HL-60 (cell line): ENCODE data around the gene TANGO6.

ENCODE experiments used
- POLR2AphosphoS5 ChIP-seq: IDR thresholded peaks from 2 replicates; pipeline ENCODE4 v1.6.1; 2012; ENCODE audit warnings: low read depth
- TF ChIP-seq, protein P1 (sequence below): IDR thresholded peaks from one replicate; pipeline ENCODE4 v1.5.1; 2011; ENCODE audit warnings: low read length, control low read depth, inconsistent platforms; ENCODE audit not compliant: insufficient read depth

DNA sequence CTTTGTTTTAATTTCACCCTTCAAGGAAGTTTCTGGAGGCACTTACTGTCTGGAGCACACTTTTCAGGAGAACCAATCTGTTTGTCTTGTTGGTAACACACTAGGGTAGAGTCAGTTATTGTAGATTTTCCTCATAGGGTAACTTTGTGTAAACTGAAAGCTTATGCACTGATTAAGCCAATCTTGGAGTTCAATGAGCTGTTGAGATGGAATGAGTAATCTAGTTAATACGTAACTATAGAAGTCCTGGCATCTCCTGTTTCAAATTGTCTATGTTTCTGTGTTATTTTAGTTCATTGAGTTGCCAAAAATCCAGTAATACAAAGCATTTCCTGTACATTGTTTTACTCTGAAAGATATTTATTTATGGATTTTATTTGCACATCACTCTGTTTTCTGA lies 150.6 kb downstream of the TANGO6 start:
- TF ChIP-seq, protein P1, sequence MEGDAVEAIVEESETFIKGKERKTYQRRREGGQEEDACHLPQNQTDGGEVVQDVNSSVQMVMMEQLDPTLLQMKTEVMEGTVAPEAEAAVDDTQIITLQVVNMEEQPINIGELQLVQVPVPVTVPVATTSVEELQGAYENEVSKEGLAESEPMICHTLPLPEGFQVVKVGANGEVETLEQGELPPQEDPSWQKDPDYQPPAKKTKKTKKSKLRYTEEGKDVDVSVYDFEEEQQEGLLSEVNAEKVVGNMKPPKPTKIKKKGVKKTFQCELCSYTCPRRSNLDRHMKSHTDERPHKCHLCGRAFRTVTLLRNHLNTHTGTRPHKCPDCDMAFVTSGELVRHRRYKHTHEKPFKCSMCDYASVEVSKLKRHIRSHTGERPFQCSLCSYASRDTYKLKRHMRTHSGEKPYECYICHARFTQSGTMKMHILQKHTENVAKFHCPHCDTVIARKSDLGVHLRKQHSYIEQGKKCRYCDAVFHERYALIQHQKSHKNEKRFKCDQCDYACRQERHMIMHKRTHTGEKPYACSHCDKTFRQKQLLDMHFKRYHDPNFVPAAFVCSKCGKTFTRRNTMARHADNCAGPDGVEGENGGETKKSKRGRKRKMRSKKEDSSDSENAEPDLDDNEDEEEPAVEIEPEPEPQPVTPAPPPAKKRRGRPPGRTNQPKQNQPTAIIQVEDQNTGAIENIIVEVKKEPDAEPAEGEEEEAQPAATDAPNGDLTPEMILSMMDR = no peak
- TF ChIP-seq POLR2AphosphoS5 = no peak
